Measurements from ENCODE around the gene WDR90.

Gene WDR90

DNA sequence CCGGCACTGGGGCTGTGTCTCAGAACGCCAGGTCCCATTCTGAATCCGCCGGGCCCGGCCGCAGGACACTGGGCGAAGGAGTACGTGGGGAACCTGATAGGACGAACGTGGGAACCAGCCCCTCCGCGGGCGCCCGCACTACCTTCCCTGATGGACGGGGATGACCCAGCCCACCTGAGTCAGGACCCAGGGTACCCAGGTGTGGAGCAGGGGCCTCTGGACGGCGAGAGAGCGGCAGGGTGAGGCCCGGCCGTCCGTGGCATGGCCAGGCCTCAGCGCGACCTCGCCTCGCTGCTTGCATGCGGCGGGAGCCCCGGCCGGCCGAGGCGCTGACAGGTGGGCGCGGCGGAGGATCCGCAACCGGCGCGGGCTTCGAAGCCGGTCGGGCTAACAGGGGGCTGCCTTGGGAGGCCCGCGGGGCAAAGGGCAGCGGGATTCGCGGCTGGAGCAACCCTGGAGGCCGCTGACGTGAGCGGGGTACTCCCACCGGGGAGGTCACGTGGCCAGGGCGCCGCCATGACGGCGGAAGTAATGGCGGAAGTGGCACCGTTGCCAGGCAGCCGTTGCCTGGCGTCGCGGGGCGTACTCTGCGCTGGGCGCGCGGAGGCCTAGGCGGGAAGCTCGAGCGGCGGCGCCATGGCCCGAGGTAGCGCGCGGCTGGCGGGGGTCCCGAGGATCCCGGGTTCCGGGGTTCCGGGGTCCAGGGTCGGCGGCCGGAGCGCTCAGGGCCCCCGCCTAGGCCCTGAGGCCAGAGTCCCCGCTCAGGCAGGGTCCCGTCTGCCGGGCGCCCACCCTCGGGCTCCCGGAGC lies at the start of gene WDR90:
Gene WDR90, plus strand, starts transcription at position 585 of the 809 bp plus-strand sequence. Its CDS starts 52 bp downstream, at position 637.
- DNase-seq (ENCODE audit: low read depth, low spot score) = peak; percentile 97

DNA sequence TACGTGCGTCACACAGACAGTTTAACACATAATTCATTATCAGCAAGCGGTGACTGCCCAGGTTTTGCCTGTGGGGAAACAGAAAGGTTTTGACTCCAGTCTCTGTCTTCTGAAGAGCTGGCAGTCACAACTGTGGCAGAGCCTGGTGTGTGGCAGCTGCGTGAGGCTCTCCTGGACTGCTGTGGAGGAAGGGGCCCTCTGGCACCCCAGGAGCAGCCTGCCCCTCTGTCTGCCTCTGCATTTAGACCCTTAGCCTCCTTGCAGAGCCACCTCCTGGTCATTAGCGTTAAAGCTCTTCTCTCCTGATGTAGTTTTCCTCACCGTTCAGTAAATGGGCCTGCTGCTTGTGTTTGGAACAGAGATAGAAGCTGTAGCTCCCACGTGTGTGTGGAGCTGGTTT lies 48.4 kb upstream of the WDR90 start:
- DNase-seq (ENCODE audit: low read depth, low spot score) = peak; percentile 27

DNA sequence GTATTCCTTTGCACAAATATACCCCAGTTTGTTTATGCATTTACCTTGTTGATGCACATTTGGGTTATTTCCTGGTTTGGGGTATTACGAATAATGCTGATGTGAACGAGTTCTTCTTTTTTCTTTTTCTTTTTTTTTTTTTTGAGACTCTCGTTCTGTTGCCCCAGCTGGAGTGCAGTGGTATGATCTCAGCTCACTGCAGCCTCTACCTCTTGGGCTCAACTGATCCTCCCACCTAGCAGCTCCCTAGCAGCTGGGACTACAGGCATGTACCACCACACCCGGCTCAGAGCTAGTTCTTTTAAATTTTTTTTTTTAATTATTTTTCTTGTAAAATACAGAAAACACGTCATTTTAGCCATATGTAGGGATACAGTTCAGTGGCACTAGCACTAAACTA lies 45.2 kb upstream of the WDR90 start:
- no peak for DNase-seq (ENCODE audit: low read depth, low spot score)

DNA sequence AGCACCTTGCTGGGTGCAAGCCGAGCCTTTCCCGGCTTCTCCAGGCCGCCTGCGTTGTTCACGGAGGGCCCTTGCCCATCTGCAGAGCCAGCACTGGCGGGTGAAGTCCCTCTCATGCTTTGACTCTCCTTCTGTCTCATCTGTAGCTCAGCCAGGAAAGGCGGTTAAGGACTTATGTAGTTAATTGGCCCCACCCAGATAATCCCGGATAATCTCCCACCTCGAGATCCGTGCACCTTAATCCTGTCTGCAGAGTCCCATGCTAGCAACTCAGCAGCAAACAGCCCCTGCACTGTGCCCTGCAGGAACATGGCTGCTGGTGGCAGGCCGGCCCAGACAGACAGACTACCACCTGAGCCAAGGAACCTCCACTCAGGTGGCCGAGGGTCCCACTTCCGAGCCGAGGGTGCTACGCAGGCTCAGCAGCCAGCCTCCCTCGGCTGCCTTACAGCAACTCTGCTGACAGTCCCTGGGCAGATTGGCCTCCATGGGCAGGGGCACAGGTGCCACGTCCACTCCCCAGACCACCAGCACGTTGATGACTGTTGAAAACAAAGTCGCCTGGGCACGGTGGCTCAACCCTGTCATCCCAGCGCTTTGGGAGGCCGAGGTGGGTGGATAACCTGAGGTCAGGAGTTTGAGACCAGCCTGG lies 42.4 kb upstream of the WDR90 start:
- no peak for DNase-seq (ENCODE audit: low read depth, low spot score)

DNA sequence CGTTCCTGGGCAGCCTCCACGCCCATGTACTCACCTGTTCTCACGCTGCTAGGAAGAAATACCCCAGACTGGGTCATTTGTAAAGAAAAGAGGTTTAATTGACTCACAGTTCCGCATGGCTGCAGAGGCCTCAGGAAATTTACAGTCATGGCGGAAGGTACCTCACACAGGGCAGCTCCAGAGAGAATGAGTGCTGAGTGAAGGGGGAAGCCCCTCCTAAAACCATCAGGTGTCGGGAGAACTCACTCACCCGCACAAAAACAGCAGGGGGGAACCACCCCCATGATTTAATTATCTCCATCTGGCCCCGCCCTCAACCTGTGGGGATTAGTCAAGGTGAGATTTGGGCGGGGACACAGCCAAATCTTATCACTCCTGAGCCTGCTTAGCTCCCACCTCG lies 41.1 kb upstream of the WDR90 start:
- no peak for DNase-seq (ENCODE audit: low read depth, low spot score)

DNA sequence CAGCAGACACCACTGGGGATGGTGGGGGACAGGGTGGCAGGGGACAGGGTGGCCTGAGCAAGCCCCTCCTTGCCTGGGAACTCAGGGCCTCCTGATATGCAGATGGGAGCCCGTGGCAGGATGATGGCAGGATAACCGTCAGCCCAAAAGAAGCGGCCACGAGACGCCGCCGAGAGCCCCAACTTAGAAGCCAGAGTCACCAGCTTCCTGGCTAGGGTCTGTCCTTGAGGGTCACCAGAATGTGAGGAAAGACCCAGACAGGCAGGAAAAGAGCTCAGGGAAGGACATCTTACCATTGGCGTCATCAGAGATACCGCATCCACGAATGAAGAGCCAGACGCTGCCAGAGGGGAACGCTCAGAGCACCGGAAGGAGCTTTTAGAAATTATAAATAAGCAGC lies 39.8 kb upstream of the WDR90 start:
- DNase-seq (ENCODE audit: low read depth, low spot score) = no peak

DNA sequence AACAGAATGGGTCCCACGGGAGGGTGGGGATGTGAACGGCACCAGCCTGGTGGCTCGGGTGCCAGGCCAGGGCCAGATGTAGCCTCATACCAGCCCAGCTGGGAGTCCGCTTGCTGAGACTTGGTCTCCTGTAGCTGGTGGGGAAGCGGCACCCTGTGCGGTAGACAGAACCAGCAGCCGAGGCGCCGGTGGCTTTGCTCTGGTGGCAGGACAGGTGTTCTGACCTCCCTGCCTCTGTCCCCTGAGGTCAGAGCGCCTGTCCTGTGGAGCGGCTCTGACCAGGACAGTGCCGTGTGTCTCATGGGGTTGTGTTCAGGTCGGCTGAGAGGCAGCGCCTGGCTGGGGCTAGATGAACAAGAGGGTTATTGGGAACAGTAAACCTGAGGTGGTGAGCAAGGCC lies 39.2 kb upstream of the WDR90 start:
- DNase-seq (ENCODE audit: low read depth, low spot score) = no peak

DNA sequence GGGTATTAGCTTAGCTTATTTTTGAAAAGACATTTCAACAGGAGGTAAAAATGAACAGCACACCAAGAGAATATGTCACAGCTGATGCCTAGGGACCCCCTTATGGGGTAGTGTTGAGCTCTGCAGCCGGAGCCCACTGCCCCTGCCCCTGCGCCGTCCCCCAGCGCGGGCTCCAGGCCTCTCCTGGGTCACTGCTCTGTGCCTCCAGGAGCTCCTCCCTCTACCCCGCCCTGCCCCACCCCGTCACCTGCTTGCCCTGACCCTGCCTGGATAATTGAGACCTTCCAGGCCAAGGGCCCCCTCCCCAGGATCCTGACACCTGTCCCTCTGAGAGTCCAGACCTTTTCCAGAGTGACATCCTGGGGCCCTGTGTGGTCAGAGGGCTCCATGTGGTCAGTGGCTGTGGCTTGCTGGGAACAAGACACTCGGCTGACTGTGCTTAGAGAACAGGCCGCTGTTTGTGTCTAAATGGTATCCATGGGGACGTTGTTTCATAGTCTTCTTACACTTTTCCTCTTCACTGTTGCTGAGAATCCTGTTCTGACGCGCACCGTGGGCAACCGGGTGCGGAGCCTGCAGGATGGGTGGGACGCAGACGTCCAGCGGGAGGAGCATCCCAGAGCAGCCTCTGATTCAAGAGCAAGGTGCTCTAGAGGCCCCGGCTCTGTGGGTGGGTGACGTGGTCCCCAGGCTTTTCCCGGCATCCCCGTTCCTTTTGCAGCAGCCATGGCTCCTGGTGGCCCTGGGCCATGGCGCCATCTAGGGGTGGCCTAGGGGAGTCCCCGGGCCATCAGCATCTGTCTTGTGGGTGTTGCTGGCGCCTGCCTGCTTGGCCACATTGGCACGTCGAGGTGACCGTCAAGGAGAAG lies 38.4 kb upstream of the WDR90 start:
- peak; percentile 49 for DNase-seq (ENCODE audit: low read depth, low spot score)

DNA sequence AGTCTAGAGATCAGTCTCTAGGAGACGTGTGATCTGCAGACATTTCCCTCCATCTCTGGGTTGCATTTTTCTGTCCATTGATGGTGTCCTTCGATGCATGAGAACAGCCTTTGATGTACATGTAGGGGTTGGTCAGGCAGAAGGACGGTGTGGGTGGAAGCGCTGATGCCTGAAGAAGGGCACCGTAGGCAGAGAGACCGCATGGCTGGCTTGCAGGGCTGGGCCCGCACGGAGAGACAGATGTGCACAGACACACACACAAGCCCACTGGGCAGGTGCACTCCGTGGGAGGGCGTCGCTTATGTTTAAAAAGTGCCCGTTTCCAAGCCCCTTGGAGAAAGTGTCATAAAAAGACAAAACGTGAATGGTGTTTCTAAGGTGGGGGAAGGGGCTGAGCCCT lies 34.0 kb upstream of the WDR90 start:
- no peak for DNase-seq (ENCODE audit: low read depth, low spot score)

DNA sequence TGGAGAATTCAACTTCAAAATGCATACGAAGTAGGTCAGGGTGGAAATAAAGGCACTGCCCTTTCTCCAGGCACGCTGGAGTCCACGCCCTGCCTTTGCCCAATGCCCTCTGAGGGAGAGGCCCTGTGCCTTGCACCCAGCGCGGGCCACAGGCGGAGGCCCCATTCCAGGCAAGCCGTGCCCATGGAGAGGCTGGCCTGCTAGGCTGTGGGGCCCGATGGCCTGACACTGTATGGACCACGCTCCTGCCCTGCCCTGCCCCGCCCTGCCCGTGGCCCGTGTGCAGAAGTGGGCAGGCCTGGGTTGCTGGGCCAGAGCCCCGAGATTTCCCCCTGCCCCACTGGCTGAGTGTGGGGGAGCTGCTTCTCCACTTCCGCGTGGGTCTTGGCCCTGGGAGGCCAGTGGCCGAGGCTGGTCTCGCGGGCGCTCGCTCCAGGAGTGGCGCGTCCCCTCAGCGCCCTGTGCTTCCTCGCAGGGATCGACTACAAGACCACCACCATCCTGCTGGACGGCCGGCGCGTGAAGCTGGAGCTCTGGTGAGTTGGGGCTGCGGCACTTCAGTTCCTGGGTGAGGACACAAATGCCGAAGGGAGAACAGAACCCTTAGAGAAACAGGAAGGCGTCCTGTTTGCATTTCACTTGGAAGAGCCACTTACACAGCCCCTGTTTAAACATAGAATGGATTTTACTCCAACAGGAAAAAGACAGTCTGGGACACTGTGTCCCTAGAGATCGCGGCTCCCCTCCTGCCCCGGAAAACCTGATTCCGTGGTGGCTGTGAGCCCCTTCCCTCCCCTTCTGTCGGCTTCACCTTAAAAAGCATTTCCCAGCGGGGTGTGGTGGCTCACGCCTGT lies 32.2 kb upstream of the WDR90 start:
- DNase-seq (ENCODE audit: low read depth, low spot score) = no peak

DNA sequence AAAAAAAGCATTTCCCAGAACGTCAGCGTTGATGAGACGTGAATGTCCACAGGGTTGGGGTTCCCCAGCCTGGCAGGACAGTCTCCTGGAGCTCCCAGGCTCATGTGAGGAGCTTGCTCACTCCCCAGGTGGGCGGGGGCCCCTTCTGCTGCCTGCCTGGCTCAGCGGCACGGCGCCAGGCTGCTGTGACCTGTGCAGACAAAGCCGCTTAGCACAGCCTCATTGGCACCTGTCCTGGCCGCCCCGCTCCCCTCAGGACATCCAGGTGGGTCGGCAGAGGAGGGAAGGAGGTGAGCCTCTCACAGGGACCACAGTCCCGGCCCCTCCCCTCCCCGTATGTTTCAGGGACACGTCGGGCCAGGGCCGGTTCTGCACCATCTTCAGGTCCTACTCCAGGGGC lies 31.3 kb upstream of the WDR90 start:
- DNase-seq (ENCODE audit: low read depth, low spot score) = no peak

DNA sequence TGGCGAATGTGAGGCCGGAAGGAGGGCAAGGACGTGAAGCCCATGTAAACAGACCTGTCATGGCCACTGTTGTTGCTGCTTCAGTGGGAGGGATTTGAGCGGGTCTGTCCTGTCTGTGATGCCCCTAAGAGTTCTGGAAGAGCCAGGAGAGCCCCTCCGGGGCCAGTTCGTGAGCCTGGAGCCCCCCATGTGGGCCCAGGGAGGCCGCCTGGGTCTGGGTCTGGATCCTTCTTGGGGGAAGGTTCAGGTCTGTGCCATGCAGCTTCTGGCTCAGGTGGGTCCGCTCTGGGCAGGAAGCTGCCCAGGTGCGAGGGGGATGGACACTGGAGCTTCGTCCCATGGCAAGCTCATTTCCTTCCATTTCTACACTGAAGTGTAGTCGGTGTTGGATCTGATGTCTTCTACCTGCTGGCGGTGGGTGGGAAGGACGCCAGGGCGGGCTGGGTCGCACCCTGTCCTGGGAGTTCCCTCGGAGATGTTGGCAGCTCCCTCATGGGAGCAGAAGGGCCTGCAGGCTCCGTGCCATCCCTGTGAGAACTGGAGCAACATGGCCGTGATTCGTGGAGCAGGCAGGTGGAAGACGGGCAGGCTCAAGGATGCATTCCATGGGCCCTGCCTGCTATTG lies 29.6 kb upstream of the WDR90 start:
- DNase-seq (ENCODE audit: low read depth, low spot score) = no peak

DNA sequence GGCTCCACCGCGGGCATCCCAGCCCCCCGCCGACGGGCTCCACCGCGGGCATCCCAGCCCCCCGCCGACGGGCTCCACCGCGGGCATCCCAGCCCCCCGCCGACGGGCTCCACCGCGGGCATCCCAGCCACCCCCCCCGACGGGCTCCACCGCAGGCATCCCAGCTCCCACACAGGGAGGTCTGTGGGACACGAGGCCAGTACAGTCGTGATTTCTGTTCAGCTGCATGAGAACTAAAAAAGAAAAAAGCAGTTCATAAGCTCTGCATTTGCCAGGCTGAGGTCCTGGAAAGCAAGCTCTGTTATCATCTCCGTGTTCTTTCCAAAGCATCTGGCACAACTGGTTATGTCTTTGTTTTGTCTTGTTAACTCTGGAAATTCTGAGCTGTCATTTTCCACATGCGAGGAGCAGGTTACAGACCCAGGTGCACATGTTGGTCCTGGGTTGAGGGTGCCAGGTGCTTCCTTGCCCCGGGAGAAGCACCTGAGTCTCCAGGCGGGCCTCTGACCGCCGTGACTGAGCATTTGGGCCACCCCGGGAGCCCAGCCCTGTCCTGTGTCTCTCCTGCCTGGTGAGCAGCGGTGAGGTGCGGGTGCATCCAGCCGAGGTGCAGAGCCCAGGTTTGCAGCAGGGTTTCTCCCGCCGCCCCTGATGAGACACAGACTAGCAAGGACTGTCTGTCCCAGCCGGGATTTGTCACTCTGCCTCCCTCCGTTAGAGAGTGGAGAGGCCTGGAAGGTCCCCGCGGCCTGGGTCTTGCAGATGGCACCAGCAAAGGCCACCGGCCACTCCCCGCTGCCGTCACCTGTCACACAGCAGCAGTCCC lies 28.3 kb upstream of the WDR90 start:
- DNase-seq (ENCODE audit: low read depth, low spot score) = peak; percentile 45

DNA sequence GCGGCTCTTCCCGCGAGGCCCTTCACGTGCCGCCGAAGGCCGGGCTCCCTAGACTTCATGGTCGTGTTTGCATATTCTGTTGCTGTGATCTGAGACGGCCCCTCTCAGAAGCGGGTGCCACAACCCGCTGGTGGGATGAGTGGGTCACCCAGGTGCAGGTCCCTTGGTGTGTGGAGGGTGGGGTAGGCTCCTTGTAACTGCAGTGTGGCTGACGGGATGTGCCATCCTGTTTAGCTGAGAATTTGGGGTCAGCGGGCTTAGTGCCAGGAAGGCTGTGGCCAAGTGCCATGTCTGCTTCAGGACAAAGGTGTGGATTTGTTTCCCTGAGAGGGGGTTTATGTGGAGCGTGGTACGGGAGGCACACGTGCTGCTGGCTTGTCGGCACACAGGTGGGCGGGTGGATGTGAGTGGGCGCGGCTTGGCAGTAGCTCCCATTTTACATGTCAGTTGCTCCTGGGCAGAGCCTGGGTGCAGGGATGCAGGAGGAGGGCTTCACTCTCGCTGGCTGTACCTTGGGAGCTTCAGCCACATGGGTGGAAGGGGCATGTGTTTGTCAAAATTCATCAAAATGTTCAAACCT lies 27.5 kb upstream of the WDR90 start:
- peak; percentile 36 for DNase-seq (ENCODE audit: low read depth, low spot score)

DNA sequence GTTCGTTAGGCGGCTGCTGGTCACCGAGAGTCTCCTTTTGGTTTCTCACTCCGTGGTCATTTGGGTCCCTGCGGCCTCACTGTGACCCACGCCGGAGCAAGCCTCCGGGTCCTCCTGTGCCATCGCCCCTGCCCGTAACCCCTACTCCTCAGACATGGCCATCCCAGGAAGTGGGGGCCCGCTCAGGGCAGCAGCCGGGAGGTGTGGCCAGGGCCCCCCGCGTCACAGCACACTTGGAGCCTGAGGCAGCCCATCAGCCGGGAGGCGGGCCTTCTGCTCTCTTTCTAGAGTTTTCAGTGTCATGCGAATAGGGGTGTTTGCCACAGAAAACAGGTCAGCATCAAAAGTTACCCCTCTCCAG lies 26.3 kb upstream of the WDR90 start:
- DNase-seq (ENCODE audit: low read depth, low spot score) = no peak

DNA sequence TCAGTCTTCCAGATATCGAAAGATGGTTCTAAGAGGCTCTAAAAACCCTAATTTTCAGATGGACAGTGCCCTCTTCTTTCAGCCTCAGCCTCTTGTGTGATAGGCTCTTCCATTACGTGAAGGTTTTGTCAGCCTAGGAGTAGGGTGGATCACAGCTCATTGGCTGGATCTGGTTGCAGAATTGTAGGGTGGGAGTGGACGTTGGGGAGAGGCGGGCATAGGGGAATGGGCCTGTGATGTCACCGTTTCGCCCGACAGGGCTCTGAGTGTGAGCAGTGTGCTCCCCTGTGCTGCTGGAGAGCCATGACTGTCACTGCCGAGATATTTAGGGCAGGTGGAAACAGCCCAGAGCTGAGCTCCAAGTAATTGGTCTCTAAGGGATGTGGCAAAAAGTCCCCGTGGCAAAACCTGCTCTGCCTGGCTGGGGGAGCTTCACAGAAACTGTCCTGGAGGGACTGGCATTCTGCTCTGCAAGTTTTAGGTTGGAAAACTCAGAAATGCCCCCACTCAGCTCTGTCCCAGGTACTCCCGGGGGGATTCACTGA lies 24.6 kb upstream of the WDR90 start:
- DNase-seq (ENCODE audit: low read depth, low spot score) = no peak

DNA sequence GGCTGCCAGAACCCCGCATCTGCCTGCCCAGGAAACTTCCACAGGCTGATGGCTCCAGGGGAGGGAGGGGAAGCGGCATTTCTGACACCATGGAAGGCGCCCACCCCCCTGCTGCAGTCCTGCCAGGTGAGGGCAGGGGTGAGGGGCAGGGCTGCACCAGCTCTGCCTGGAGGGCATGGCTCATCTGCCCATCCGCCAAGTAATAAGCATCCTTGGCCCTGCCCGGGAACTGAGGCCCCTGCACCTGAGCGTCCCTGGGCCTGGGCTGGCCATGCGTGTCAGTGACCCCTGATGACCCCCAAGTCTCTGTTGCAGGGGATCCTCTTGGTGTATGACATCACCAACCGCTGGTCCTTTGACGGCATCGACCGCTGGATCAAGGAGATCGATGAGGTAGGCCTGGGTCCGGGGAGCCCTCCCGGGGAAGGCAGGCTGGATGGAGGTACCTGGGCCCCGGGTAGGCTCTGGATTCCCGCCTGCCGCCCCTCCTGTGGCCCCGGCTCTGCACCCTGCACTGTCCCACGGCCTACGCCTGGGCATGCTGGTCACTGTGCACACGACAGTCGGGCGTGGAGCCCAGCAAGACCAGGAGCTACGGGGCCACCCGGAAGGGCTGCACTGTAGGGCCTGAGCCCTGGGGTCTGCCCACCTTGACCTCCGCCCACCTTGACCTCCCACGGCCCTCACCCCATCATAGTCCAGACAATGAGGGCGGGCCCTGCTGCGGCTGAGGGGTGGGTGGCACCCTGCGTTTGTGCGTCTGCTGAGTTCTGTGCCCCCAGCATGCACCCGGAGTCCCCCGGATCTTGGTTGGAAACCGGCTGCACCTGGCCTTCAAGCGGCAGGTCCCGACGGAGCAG lies 23.8 kb upstream of the WDR90 start:
- DNase-seq (ENCODE audit: low read depth, low spot score) = no peak

DNA sequence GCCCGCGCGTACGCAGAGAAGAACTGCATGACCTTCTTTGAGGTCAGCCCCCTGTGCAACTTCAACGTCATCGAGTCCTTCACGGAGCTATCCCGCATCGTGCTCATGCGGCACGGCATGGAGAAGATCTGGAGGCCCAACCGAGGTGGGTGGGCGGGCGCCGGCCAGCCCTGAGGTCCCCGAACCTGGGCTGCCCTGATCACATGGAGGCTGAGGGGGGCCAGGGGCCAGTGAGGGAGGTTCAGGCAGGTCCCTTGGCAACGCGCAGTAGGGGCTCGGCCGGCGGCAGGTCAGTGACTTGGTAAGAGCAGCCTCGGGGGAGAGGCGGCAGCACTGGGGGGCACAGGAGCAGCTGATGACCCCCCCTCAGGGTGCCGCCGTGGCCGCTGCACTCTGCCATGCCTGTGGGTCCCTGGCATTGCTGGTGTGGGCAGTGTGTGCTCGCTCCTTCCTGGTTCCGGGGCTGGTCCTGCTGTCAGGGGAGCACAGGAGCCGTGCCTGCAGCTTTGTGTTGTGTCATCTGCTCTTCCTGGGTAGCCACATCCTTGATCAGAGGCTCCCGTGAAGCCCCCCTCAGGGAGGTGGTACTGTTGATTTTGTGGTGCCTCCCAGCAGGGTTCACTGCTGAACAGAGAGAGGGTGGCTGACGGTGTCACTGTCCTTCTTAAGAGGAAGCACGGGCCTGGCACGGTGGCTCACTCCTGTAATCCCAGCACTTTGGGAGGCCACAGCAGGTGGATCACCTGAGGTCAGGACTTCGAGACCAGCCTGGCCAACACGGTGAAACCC lies 23.0 kb upstream of the WDR90 start:
- no peak for DNase-seq (ENCODE audit: low read depth, low spot score)

Measured in astrocyte of the hippocampus (primary cell).